Measurements from ENCODE around the gene SLC25A31.

DNA sequence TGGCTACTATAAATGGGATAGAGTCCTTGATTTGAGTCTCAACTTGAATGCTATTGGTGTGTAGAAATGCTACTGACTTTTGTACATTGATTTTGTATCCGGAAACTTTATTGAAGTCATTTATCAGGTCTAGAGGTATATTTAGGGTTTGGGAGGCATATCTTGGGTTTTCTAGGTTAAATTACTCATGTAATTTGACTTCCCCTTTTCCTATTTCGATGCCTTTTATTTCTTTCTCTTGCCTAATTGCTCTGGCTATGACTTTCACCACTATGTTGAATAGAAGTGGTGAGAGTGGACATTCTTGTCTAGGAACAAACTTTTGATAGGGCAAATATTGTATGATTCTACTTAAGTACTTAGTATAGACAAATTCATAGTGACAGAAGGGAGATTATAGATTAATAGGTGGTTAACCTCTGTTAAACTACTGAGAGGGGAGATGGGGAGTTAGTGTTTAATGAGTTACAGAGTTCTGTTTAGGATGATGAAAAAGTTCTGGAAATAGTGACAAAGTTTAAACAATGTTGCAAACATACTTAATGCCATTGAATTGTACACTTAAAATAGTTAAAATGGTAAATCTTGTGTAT, 29.1 kb downstream of the SLC25A31 start:
- TF ChIP-seq, protein P1, sequence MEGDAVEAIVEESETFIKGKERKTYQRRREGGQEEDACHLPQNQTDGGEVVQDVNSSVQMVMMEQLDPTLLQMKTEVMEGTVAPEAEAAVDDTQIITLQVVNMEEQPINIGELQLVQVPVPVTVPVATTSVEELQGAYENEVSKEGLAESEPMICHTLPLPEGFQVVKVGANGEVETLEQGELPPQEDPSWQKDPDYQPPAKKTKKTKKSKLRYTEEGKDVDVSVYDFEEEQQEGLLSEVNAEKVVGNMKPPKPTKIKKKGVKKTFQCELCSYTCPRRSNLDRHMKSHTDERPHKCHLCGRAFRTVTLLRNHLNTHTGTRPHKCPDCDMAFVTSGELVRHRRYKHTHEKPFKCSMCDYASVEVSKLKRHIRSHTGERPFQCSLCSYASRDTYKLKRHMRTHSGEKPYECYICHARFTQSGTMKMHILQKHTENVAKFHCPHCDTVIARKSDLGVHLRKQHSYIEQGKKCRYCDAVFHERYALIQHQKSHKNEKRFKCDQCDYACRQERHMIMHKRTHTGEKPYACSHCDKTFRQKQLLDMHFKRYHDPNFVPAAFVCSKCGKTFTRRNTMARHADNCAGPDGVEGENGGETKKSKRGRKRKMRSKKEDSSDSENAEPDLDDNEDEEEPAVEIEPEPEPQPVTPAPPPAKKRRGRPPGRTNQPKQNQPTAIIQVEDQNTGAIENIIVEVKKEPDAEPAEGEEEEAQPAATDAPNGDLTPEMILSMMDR (optimal IDR thresholded peaks at IDR 0.05 in 1 of 3, IDR thresholded peaks at IDR 0.05 in 1 of 3, conservative IDR thresholded peaks at IDR 0.05 in 1 of 3; ENCODE audit: extremely low read depth in 1 of 3, insufficient read depth in 2 of 3, low read length in 3 of 3): no peak
- TF ChIP-seq EZH2 (IDR thresholded peaks at IDR 0.05; ENCODE audit: low read length): no peak

Data from keratinocyte (primary cell).